ENCODE data around the gene FBXO10.

Gene FBXO10

DNA sequence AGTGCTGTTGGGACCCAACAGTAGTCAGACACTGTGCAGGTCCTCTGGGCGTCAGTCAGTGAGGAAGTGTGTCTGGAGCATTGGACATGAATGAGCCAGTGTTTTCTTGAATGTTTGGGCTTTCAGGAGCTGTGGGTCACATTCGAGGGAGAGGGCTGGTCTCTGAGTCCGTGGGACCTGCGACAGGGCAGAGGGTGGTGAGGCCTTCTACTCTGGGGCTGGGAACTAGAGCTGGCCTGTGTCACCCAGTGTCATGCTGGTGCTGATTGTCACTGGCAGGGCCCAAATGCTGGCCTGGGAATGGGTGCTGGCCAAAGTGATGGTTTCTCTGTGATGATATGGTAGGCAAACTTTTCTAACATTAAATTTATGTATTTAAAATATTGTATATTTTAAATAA, 80.2 kb downstream of the FBXO10 start:
- Mint-ChIP-seq H3K27me3 (ENCODE audit: low read depth, poor library complexity) (no peaks in the 10 kb centered on the region), H3K9me3 (no peaks in the 10 kb centered on the region), H3K4me3 (no peak overlapping the region), H3K27ac (no peak overlapping the region), H3K4me1 (no peaks in the 10 kb centered on the region), H3K36me3 (ENCODE audit: low read depth) (peaks cover 73% of the 10 kb centered on the region)
- DNase-seq: no peak
- TF ChIP-seq CTCF (IDR thresholded peaks at IDR 0.05): no peak

DNA sequence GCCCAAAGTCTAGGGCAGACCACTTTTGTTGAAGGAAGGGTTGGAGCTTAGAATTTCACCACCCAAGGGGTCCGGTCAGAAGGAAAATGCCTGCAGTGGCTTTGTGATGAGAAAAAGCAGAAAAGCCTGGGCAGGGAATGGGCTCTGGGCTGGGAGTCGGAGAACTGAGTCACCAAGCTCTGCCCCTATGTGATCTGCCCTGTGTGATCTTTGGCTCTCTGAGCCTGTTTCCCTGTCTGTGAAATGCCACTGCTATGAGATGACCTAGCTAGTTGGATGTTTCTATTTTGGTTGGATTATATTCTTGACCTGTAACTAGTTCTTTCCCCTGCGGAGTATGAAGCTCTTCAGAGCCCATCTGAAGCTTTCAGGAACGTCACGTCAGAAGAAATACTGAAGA, 80.6 kb downstream of the FBXO10 start:
- H3K27ac Mint-ChIP-seq: no peak overlapping the region
- H3K9me3 Mint-ChIP-seq: no peaks in the 10 kb centered on the region
- H3K36me3 Mint-ChIP-seq (ENCODE audit: low read depth): peaks cover 76% of the 10 kb centered on the region
- DNase-seq: no peak
- TF ChIP-seq CTCF (IDR thresholded peaks at IDR 0.05): no peak
- peaks cover under 1% of the 10 kb centered on the region for H3K4me1 Mint-ChIP-seq
- no peaks in the 10 kb centered on the region for H3K27me3 Mint-ChIP-seq (ENCODE audit: low read depth, poor library complexity)
- H3K4me3 Mint-ChIP-seq: no peak overlapping the region

- Mint-ChIP-seq H3K27ac (no peak overlapping the region), H3K27me3 (ENCODE audit: low read depth, poor library complexity) (no peaks in the 10 kb centered on the region), H3K4me1 (peaks cover 25% of the 10 kb centered on the region), H3K36me3 (ENCODE audit: low read depth) (peaks cover 67% of the 10 kb centered on the region), H3K4me3 (no peak overlapping the region), H3K9me3 (no peaks in the 10 kb centered on the region)
- no peak for TF ChIP-seq CTCF (IDR thresholded peaks at IDR 0.05)
- no peak for DNase-seq
Measured at GRCh38 chr9:37491939-37492338, 84.2 kb downstream of the FBXO10 start.

DNA sequence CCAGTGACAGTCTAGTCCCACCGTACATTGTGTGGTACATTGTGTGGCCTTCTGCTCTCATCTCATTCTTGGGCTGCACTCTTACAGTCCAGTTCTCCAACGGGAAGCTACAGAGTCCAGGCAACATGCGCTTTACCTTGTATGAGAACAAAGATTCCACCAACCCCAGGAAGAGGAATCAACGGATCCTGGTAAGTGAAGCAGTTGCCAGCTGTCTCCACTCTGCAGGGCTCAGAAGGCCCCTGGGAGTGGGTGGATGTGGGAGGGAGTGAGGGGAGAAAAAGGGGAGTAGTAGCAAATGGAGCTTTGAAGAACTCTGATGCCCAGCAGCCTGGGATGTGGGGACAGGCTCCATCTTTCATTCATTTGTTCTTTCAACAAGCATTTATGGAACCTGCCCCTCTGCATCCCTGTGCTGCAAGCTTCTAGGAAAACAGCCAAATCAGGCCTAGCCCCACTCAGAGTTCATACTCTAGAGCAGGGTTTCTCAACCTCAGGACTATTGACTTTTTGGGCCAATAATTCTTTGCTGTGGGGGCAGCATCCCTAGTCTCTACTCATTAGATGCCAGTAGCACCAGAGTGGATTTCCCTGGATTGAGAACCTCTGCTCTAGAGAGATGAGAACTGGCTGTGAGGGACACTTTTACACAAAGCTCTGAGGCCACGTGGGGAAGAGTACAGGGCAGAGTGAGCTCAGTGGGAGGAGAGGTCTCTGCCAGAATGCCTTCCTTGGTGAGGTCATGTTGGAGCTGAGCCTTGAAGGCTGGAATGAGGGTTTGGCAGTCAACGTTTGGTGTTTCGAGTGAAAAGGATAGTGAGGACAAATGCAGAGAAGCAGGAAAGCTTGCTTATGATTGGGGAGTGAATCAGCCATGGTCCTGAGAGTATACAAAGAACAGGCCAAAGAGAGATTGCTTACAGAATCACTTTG, 89.3 kb downstream of the FBXO10 start:
- H3K4me3 Mint-ChIP-seq: peak overlapping the region; percentile 97
- TF ChIP-seq CTCF (IDR thresholded peaks at IDR 0.05): no peak
- peaks cover 48% of the 10 kb centered on the region for H3K4me1 Mint-ChIP-seq
- H3K27me3 Mint-ChIP-seq (ENCODE audit: low read depth, poor library complexity): peaks cover 3% of the 10 kb centered on the region
- H3K9me3 Mint-ChIP-seq: no peaks in the 10 kb centered on the region
- no peak for DNase-seq
- H3K27ac Mint-ChIP-seq: peak overlapping the region; percentile 96
- H3K36me3 Mint-ChIP-seq (ENCODE audit: low read depth): peaks cover 26% of the 10 kb centered on the region

DNA sequence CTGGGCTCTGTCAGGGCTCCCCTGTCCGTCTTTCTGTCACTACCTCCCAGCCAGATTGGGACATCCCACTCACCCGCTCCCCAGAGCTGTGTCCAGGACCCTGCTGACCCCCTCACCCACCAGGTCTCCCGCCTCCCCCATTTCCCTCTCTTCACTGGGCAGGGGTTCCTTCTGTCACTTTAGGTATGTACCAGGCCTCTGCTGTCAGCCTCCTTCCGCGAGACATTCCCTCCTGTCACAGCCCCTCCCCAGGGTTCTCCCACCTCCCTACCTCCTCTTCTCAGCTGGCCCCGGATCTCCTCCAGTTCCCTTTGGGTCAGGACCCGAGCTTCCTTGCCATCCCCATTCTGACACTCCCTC, 89.9 kb downstream of the FBXO10 start:
- Mint-ChIP-seq H3K9me3 (no peaks in the 10 kb centered on the region), H3K36me3 (ENCODE audit: low read depth) (peaks cover 23% of the 10 kb centered on the region), H3K27me3 (ENCODE audit: low read depth, poor library complexity) (peaks cover 3% of the 10 kb centered on the region), H3K27ac (peak overlapping the region; percentile 96), H3K4me1 (peaks cover 54% of the 10 kb centered on the region), H3K4me3 (peak overlapping the region; percentile 97)
- no peak for DNase-seq
- TF ChIP-seq CTCF (IDR thresholded peaks at IDR 0.05): no peak

All from nephron progenitor cell (in vitro differentiated cells).